Breast epithelium (tissue), 4 donors: ENCODE data around the gene TMC3. TPM values are rescaled to one million over a fixed set of nuclear protein-coding genes. Genes with fewer than 3 reads are reported as not detected.

Experiments used
- DNase-seq, 2 donors: peaks; one replicate each; pipeline ENCODE4 v3.0.0-alpha.2; 2019; ENCODE audit warnings: low spot score in 2 of 2
- H3K27ac ChIP-seq, 2 donors: fragments of 200-600 bp; sonication (generic) in 1 of 2; one replicate each; pipeline ENCODE4 v1.5.1; 2016 to 2019; ENCODE audit warnings: mild to moderate bottlenecking in 1 of 2
- H3K27me3 ChIP-seq, 2 donors: fragments of 200-600 bp; sonication (generic) in 1 of 2; one replicate each; pipeline versions ENCODE4 v1.5.1 to v1.6.0; 2017 to 2019; ENCODE audit warnings: control low read depth in 1 of 2, mild to moderate bottlenecking in 1 of 2
- H3K36me3 ChIP-seq: fragments of 200-600 bp; one replicate; pipeline ENCODE4 v1.5.1; 2019
- H3K4me1 ChIP-seq, 2 donors: fragments of 200-600 bp; sonication (generic); one replicate each; pipeline ENCODE4 v1.5.1; 2016 to 2019; ENCODE audit warnings: control low read depth in 1 of 2
- H3K4me3 ChIP-seq, 3 donors: fragments of 200-600 bp; sonication (generic); 1 replicate in 2 of 3; 2 replicates in 1 of 3; pipeline ENCODE4 v1.5.1; 2016 to 2019; ENCODE audit warnings: mild to moderate bottlenecking in 3 of 3, moderate library complexity in 2 of 3
- H3K9me3 ChIP-seq, 2 donors: fragments of 200-600 bp; sonication (generic) in 1 of 2; one replicate each; pipeline ENCODE4 v1.5.1; 2016 to 2019; ENCODE audit warnings: control low read depth in 1 of 2
- CTCF ChIP-seq, 3 donors: fragments of 450-650 bp; IDR thresholded peaks; one replicate each; pipeline ENCODE4 v1.5.1; 2016 to 2017; ENCODE audit warnings: antibody characterized with exemption in 3 of 3, mild to moderate bottlenecking in 3 of 3, moderate library complexity in 3 of 3
- POLR2A ChIP-seq: fragments of 450-650 bp; IDR thresholded peaks from one replicate; pipeline ENCODE4 v1.6.1; 2016; ENCODE audit warnings: antibody characterized with exemption, mild to moderate bottlenecking, moderate library complexity
- POLR2AphosphoS5 ChIP-seq, 3 donors: sonication (generic); formaldehyde crosslinking; IDR thresholded peaks; one replicate each; pipeline ENCODE4 v1.6.1; 2017; ENCODE audit warnings: antibody characterized with exemption in 3 of 3
- intact Hi-C: fragments of 100-400 bp; cut with DNase I; formaldehyde crosslinking; loops from one replicate; pipeline ENCODE4 v1.15.1; 2023; ENCODE audit warnings: low total_unique reads
- total RNA-seq, 3 donors: library from RNA; depleted of rRNA; stranded (reverse); fragments of >200 nt; gene quantifications; one replicate each; pipeline ENCODE4 v1.1.0, GENCODE V29; 2016

The TMC3 gene
- total RNA-seq, 3 donors from 2014 or later: 0.15 to 1.6 TPM; not detected in 1

GRCh38 chr15:81299630-81300273 lies 74.3 kb downstream of the TMC3 start:
- H3K27ac ChIP-seq: no peak overlapping the region

GRCh38 chr15:81299156-81299555 lies 74.9 kb downstream of the TMC3 start:
- H3K4me1 ChIP-seq: peaks cover 0 to 4% of the 10 kb centered on the region in 2 donors
- no peaks in the 10 kb centered on the region for H3K27me3 ChIP-seq
- peak overlapping the region in 2 of 3 donors; percentile 19 to 33 for H3K4me3 ChIP-seq
- intact Hi-C loops: no loop called here
- H3K36me3 ChIP-seq: no peaks in the 10 kb centered on the region
- TF ChIP-seq CTCF (IDR thresholded peaks at IDR 0.05) (no peak), POLR2AphosphoS5 (IDR thresholded peaks at IDR 0.05) (no peak), POLR2A (no peak)
- H3K9me3 ChIP-seq: no peaks in the 10 kb centered on the region
- DNase-seq: no peak
- no peak overlapping the region for H3K27ac ChIP-seq

More at GRCh38 chr15:81299630-81300273, 74.3 kb downstream of the TMC3 start:
- no peak for DNase-seq
- intact Hi-C loops: no loop called here
- TF ChIP-seq POLR2AphosphoS5 (IDR thresholded peaks at IDR 0.05) (no peak), POLR2A (no peak), CTCF (IDR thresholded peaks at IDR 0.05) (no peak)
- H3K4me1 ChIP-seq: peaks cover 0 to 4% of the 10 kb centered on the region in 2 donors
- peak overlapping the region in 2 of 3 donors; percentile 18 to 19 for H3K4me3 ChIP-seq
- no peaks in the 10 kb centered on the region for H3K36me3 ChIP-seq
- H3K27me3 ChIP-seq: no peaks in the 10 kb centered on the region
- H3K9me3 ChIP-seq: no peaks in the 10 kb centered on the region

GRCh38 chr15:81298611-81299010 lies 75.4 kb downstream of the TMC3 start:
- no peaks in the 10 kb centered on the region for H3K36me3 ChIP-seq
- peak overlapping the region in 2 of 3 donors; percentile 8 to 33 for H3K4me3 ChIP-seq
- no peaks in the 10 kb centered on the region for H3K4me1 ChIP-seq
- intact Hi-C loops: no loop called here
- no peak overlapping the region for H3K27ac ChIP-seq
- TF ChIP-seq CTCF (IDR thresholded peaks at IDR 0.05): no peak
- no peak for TF ChIP-seq POLR2A
- no peak for TF ChIP-seq POLR2AphosphoS5 (IDR thresholded peaks at IDR 0.05)
- no peaks in the 10 kb centered on the region for H3K27me3 ChIP-seq
- H3K9me3 ChIP-seq: no peaks in the 10 kb centered on the region
- DNase-seq: no peak

- H3K27ac ChIP-seq: peak overlapping the region; percentile 25 to 75
Measured at GRCh38 chr15:81297603-81298575, 76.1 kb downstream of the TMC3 start.

More at GRCh38 chr15:81297603-81298575, 76.1 kb downstream of the TMC3 start:
- TF ChIP-seq CTCF (IDR thresholded peaks at IDR 0.05) (no peak), POLR2A (no peak), POLR2AphosphoS5 (IDR thresholded peaks at IDR 0.05) (no peak)
- Histone ChIP-seq H3K9me3 (no peaks in the 10 kb centered on the region), H3K27me3 (no peaks in the 10 kb centered on the region), H3K4me1 (no peaks in the 10 kb centered on the region), H3K36me3 (no peaks in the 10 kb centered on the region), H3K4me3 (peak overlapping the region; percentile 24 to 46 (median 33))
- intact Hi-C loops: no loop called here
- DNase-seq: no peak
